SK-N-SH treated with all-trans-retinoic acid at 6 μM for 48 hours (cell line): ENCODE measurements around the gene APBA2.

Source experiments
- ARNTL ChIP-seq: fragments of 450-650 bp; formaldehyde crosslinking; IDR thresholded peaks from 2 replicates; pipeline ENCODE4 v1.5.0; 2020; ENCODE audit warnings: low read depth, mild to moderate bottlenecking, moderate library complexity, borderline replicate concordance
- BACH2 ChIP-seq: fragments of 250-450 bp; sonication (Bioruptor Pico); IDR thresholded peaks from 2 replicates; pipeline ENCODE4 v1.9.0; 2021; ENCODE audit warnings: mild to moderate bottlenecking, borderline replicate concordance
- CSDC2 ChIP-seq: fragments of 250-450 bp; sonication (Bioruptor Pico); IDR thresholded peaks from 2 replicates; pipeline ENCODE4 v1.5.0; 2020; ENCODE audit warnings: mild to moderate bottlenecking, moderate library complexity
- GLIS3 ChIP-seq: fragments of 250-450 bp; sonication (Bioruptor Pico); IDR thresholded peaks from 2 replicates; pipeline ENCODE4 v1.5.0; 2020; ENCODE audit warnings: mild to moderate bottlenecking, moderate library complexity
- ISL1 ChIP-seq: fragments of 250-450 bp; sonication (Bioruptor Pico); IDR thresholded peaks from 2 replicates; pipeline ENCODE4 v2.1.2; 2022; ENCODE audit warnings: mild to moderate bottlenecking, moderate library complexity
- PATZ1 ChIP-seq: fragments of 250-450 bp; sonication (Bioruptor Pico); IDR thresholded peaks from 2 replicates; pipeline ENCODE4 v1.8.0; 2020; ENCODE audit warnings: mild to moderate bottlenecking, moderate library complexity, borderline replicate concordance
- PPARA ChIP-seq: fragments of 250-450 bp; sonication (Bioruptor Pico); IDR thresholded peaks from 2 replicates; pipeline ENCODE4 v1.5.0; 2020; ENCODE audit warnings: mild to moderate bottlenecking, borderline replicate concordance
- RARB ChIP-seq: fragments of 250-450 bp; sonication (Bioruptor Pico); IDR thresholded peaks from 2 replicates; pipeline ENCODE4 v1.8.0; 2021; ENCODE audit warnings: mild to moderate bottlenecking, moderate library complexity
- ZFP3 ChIP-seq: fragments of 250-450 bp; sonication (Bioruptor Pico); IDR thresholded peaks from 2 replicates; pipeline ENCODE4 v1.5.0; 2020; ENCODE audit warnings: mild to moderate bottlenecking, moderate library complexity
- ZFP30 ChIP-seq: fragments of 450-650 bp; formaldehyde crosslinking; IDR thresholded peaks from 2 replicates; pipeline ENCODE4 v1.5.0; 2022; ENCODE audit warnings: mild to moderate bottlenecking, moderate library complexity
- ZNF8 ChIP-seq: fragments of 450-650 bp; formaldehyde crosslinking; IDR thresholded peaks from 2 replicates; pipeline ENCODE4 v1.5.0; 2020; ENCODE audit warnings: mild to moderate bottlenecking, moderate library complexity
- TF ChIP-seq, protein P1 (sequence below): fragments of 250-450 bp; sonication (Bioruptor Pico); IDR thresholded peaks from 2 replicates; pipeline ENCODE4 v1.5.0; 2020; ENCODE audit warnings: mild to moderate bottlenecking, moderate library complexity
- TF ChIP-seq, protein P2 (sequence below): fragments of 250-450 bp; sonication (Bioruptor Pico); IDR thresholded peaks from 2 replicates; pipeline ENCODE4 v1.8.0; 2021; ENCODE audit warnings: low read depth, mild to moderate bottlenecking, moderate library complexity, borderline replicate concordance
- TF ChIP-seq, protein P3 (sequence below): fragments of 250-450 bp; sonication (Bioruptor Pico); IDR thresholded peaks from 2 replicates; pipeline ENCODE4 v1.5.1; 2020; ENCODE audit warnings: low read depth, mild to moderate bottlenecking, moderate library complexity

- no peak for TF ChIP-seq BACH2 (CRISPR knock-in tag)
- TF ChIP-seq, protein P1, sequence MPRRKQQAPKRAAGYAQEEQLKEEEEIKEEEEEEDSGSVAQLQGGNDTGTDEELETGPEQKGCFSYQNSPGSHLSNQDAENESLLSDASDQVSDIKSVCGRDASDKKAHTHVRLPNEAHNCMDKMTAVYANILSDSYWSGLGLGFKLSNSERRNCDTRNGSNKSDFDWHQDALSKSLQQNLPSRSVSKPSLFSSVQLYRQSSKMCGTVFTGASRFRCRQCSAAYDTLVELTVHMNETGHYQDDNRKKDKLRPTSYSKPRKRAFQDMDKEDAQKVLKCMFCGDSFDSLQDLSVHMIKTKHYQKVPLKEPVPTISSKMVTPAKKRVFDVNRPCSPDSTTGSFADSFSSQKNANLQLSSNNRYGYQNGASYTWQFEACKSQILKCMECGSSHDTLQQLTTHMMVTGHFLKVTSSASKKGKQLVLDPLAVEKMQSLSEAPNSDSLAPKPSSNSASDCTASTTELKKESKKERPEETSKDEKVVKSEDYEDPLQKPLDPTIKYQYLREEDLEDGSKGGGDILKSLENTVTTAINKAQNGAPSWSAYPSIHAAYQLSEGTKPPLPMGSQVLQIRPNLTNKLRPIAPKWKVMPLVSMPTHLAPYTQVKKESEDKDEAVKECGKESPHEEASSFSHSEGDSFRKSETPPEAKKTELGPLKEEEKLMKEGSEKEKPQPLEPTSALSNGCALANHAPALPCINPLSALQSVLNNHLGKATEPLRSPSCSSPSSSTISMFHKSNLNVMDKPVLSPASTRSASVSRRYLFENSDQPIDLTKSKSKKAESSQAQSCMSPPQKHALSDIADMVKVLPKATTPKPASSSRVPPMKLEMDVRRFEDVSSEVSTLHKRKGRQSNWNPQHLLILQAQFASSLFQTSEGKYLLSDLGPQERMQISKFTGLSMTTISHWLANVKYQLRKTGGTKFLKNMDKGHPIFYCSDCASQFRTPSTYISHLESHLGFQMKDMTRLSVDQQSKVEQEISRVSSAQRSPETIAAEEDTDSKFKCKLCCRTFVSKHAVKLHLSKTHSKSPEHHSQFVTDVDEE (CRISPR knock-in tag), result no peak
- TF ChIP-seq ARNTL (CRISPR knock-in tag), result no peak
- no peak for TF ChIP-seq ZFP30 (CRISPR knock-in tag)
- TF ChIP-seq GLIS3 (CRISPR knock-in tag), result no peak
- no peak for TF ChIP-seq ZFP3 (CRISPR knock-in tag)
- TF ChIP-seq RARB (CRISPR knock-in tag), result no peak
- no peak for TF ChIP-seq ZNF8
- TF ChIP-seq ISL1 (CRISPR knock-in tag), result no peak
- no peak for TF ChIP-seq PATZ1 (CRISPR knock-in tag)
- TF ChIP-seq CSDC2, result no peak
- TF ChIP-seq, protein P2, sequence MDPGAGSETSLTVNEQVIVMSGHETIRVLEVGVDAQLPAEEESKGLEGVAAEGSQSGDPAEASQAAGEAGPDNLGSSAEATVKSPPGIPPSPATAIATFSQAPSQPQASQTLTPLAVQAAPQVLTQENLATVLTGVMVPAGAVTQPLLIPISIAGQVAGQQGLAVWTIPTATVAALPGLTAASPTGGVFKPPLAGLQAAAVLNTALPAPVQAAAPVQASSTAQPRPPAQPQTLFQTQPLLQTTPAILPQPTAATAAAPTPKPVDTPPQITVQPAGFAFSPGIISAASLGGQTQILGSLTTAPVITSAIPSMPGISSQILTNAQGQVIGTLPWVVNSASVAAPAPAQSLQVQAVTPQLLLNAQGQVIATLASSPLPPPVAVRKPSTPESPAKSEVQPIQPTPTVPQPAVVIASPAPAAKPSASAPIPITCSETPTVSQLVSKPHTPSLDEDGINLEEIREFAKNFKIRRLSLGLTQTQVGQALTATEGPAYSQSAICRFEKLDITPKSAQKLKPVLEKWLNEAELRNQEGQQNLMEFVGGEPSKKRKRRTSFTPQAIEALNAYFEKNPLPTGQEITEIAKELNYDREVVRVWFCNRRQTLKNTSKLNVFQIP (CRISPR knock-in tag), result no peak
- TF ChIP-seq PPARA (CRISPR knock-in tag), result no peak
- TF ChIP-seq, protein P3, sequence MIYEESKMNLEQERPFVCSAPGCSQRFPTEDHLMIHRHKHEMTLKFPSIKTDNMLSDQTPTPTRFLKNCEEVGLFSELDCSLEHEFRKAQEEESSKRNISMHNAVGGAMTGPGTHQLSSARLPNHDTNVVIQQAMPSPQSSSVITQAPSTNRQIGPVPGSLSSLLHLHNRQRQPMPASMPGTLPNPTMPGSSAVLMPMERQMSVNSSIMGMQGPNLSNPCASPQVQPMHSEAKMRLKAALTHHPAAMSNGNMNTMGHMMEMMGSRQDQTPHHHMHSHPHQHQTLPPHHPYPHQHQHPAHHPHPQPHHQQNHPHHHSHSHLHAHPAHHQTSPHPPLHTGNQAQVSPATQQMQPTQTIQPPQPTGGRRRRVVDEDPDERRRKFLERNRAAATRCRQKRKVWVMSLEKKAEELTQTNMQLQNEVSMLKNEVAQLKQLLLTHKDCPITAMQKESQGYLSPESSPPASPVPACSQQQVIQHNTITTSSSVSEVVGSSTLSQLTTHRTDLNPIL (CRISPR knock-in tag), result no peak
Measured at GRCh38 chr15:29078541-29078940, 192.8 kb downstream of the APBA2 start.
